Mesodermal cell (in vitro differentiated cells): Measurements from ENCODE around the gene DPH5.

Experiments used
- H3K27ac ChIP-seq: 2 replicates; pipeline ENCODE4 v1.7.0; 2013; ENCODE audit warnings: mild to moderate bottlenecking, low read depth, low read length, moderate library complexity; ENCODE audit not compliant: severe bottlenecking
- H3K36me3 ChIP-seq: 2 replicates; pipeline ENCODE4 v1.7.1; 2013; ENCODE audit warnings: mild to moderate bottlenecking, low read length, moderate library complexity; ENCODE audit not compliant: control insufficient read depth, insufficient read depth
- H3K4me1 ChIP-seq: one replicate; pipeline ENCODE4 v1.7.1; 2013; ENCODE audit warnings: mild to moderate bottlenecking, low read length; ENCODE audit not compliant: insufficient read depth, control insufficient read depth, poor library complexity, severe bottlenecking
- H3K4me3 ChIP-seq: 2 replicates; pipeline ENCODE4 v1.7.0; 2013; ENCODE audit warnings: low read length, control low read depth, mild to moderate bottlenecking; ENCODE audit not compliant: insufficient read depth, poor library complexity, severe bottlenecking; ENCODE audit errors: extremely low read depth
- H3K9me3 ChIP-seq: 2 replicates; pipeline ENCODE4 v1.7.1; 2013; ENCODE audit warnings: mild to moderate bottlenecking, low read length, moderate library complexity; ENCODE audit not compliant: control insufficient read depth
- WGBS, 2 experiments: methylation state at CpG; one replicate each; pipeline ENCODE4 v1.1.5; 2013; ENCODE audit warnings: missing lambda C conversion rate in 2 of 2; ENCODE audit not compliant: insufficient coverage in 2 of 2; 5-methylcytosine and 5-hydroxymethylcytosine counted together

Gene DPH5

GRCh38 chr1:101006553-101006952, 19.0 kb downstream of the DPH5 start:
- Histone ChIP-seq H3K27ac (no peak overlapping the region), H3K9me3 (no peaks in the 10 kb centered on the region), H3K4me3 (no peak overlapping the region), H3K4me1 (peaks cover 7% of the 10 kb centered on the region), H3K36me3 (peaks cover 9% of the 10 kb centered on the region)
- WGBS, 2 experiments, result 100% methylated on average over 2 of the region's 2 CpGs; no CpG with 5 or more reads in 1 of the 2 experiments

- 83% methylated on average over 2 of the region's 4 CpGs; no CpG with 5 or more reads in 1 of the 2 experiments for WGBS, 2 experiments
- no peak overlapping the region for H3K27ac ChIP-seq
- peaks cover 15% of the 10 kb centered on the region for H3K36me3 ChIP-seq
- H3K4me3 ChIP-seq, result no peak overlapping the region
- no peaks in the 10 kb centered on the region for H3K9me3 ChIP-seq
- peaks cover 7% of the 10 kb centered on the region for H3K4me1 ChIP-seq
Measured at GRCh38 chr1:101005871-101006270, 19.7 kb downstream of the DPH5 start.

GRCh38 chr1:101005183-101005582, 20.4 kb downstream of the DPH5 start:
- Histone ChIP-seq H3K4me1 (peaks cover 7% of the 10 kb centered on the region), H3K9me3 (no peaks in the 10 kb centered on the region), H3K4me3 (no peak overlapping the region), H3K36me3 (peaks cover 19% of the 10 kb centered on the region), H3K27ac (no peak overlapping the region)
- no CpG with 5 or more reads among the region's 1 CpG for WGBS, 2 experiments

- no peaks in the 10 kb centered on the region for H3K9me3 ChIP-seq
- no peak overlapping the region for H3K4me3 ChIP-seq
- 92 to 100% methylated on average over 2 of the region's 3 CpGs for WGBS, 2 experiments
- peaks cover 24% of the 10 kb centered on the region for H3K36me3 ChIP-seq
- peaks cover 7% of the 10 kb centered on the region for H3K4me1 ChIP-seq
- H3K27ac ChIP-seq, result no peak overlapping the region
Measured at GRCh38 chr1:101004670-101005069, 20.9 kb downstream of the DPH5 start.

- H3K36me3 ChIP-seq, result peaks cover 30% of the 10 kb centered on the region
- no peaks in the 10 kb centered on the region for H3K9me3 ChIP-seq
- peaks cover 7% of the 10 kb centered on the region for H3K4me1 ChIP-seq
- no CpG with 5 or more reads among the region's 1 CpG for WGBS, 2 experiments
- H3K27ac ChIP-seq, result no peak overlapping the region
- no peak overlapping the region for H3K4me3 ChIP-seq
Measured at GRCh38 chr1:101004061-101004460, 21.5 kb downstream of the DPH5 start.

- no peaks in the 10 kb centered on the region for H3K9me3 ChIP-seq
- H3K4me3 ChIP-seq, result no peak overlapping the region
- no CpG with 5 or more reads among the region's 1 CpG for WGBS, 2 experiments
- no peak overlapping the region for H3K27ac ChIP-seq
- H3K36me3 ChIP-seq, result peaks cover 37% of the 10 kb centered on the region
- peaks cover 7% of the 10 kb centered on the region for H3K4me1 ChIP-seq
Measured at GRCh38 chr1:101003012-101003650, 22.5 kb downstream of the DPH5 start.

- Histone ChIP-seq H3K9me3 (no peaks in the 10 kb centered on the region), H3K36me3 (peaks cover 40% of the 10 kb centered on the region), H3K4me3 (no peak overlapping the region), H3K4me1 (peaks cover 7% of the 10 kb centered on the region), H3K27ac (no peak overlapping the region)
- 50 to 71% methylated on average over 1 of the region's 2 CpGs for whole genome bisulfite sequencing, 2 experiments
Measured at GRCh38 chr1:101002551-101002950, 23.0 kb downstream of the DPH5 start.

- Histone ChIP-seq H3K36me3 (peaks cover 52% of the 10 kb centered on the region), H3K9me3 (no peaks in the 10 kb centered on the region), H3K4me3 (no peak overlapping the region), H3K27ac (no peak overlapping the region), H3K4me1 (peaks cover 7% of the 10 kb centered on the region)
- 100% methylated on average over 1 of the region's 2 CpGs; no CpG with 5 or more reads in 1 of the 2 experiments for WGBS, 2 experiments
Measured at GRCh38 chr1:101000131-101000873, 25.3 kb downstream of the DPH5 start.

- Histone ChIP-seq H3K9me3 (no peaks in the 10 kb centered on the region), H3K36me3 (peaks cover 54% of the 10 kb centered on the region), H3K4me3 (no peak overlapping the region), H3K4me1 (peaks cover 7% of the 10 kb centered on the region), H3K27ac (no peak overlapping the region)
- no CpG with 5 or more reads among the region's 1 CpG for WGBS, 2 experiments
Measured at GRCh38 chr1:100998426-100998825, 27.2 kb downstream of the DPH5 start.

GRCh38 chr1:100995198-100995988, 30.2 kb downstream of the DPH5 start:
- H3K27ac ChIP-seq, result no peak overlapping the region
- peaks cover 47% of the 10 kb centered on the region for H3K36me3 ChIP-seq
- WGBS, 2 experiments, result 94 to 100% methylated on average over 1 to 3 of the region's 4 CpGs
- no peaks in the 10 kb centered on the region for H3K4me1 ChIP-seq
- no peak overlapping the region for H3K4me3 ChIP-seq
- no peaks in the 10 kb centered on the region for H3K9me3 ChIP-seq
